GM18520 (cell line): Measurements from ENCODE around the gene MYO9A.

Experiments
- ATAC-seq: cut with Tn5 transposase; IDR thresholded peaks from one replicate; pipeline ENCODE4 v1.9.1; 2021; ENCODE audit not compliant: unreplicated experiment

Gene MYO9A

GRCh38 chr15:71791975-71792374, 326.0 kb downstream of the MYO9A start:
- ATAC-seq = no peak

GRCh38 chr15:71790081-71790480, 327.9 kb downstream of the MYO9A start:
- ATAC-seq = no peak

GRCh38 chr15:71789616-71790015, 328.3 kb downstream of the MYO9A start:
- no peak for ATAC-seq

- no peak for ATAC-seq
Observed at GRCh38 chr15:71788646-71789579, 329.0 kb downstream of the MYO9A start.

- no peak for ATAC-seq
Observed at GRCh38 chr15:71786673-71787072, 331.3 kb downstream of the MYO9A start.

GRCh38 chr15:71785996-71786395, 332.0 kb downstream of the MYO9A start:
- no peak for ATAC-seq

GRCh38 chr15:71784719-71785118, 333.2 kb downstream of the MYO9A start:
- no peak for ATAC-seq

GRCh38 chr15:71782422-71783165, 335.4 kb downstream of the MYO9A start:
- no peak for ATAC-seq

- ATAC-seq = no peak
Observed at GRCh38 chr15:71781965-71782265, 336.0 kb downstream of the MYO9A start.

GRCh38 chr15:71781179-71781964, 336.6 kb downstream of the MYO9A start:
- no peak for ATAC-seq

- no peak for ATAC-seq
Observed at GRCh38 chr15:71780115-71780976, 337.6 kb downstream of the MYO9A start.

- no peak for ATAC-seq
Observed at GRCh38 chr15:71779073-71779797, 338.7 kb downstream of the MYO9A start.

- ATAC-seq = no peak
Observed at GRCh38 chr15:71777216-71777943, 340.6 kb downstream of the MYO9A start.

- no peak for ATAC-seq
Observed at GRCh38 chr15:71776304-71776703, 341.6 kb downstream of the MYO9A start.

GRCh38 chr15:71775856-71776255, 342.1 kb downstream of the MYO9A start:
- ATAC-seq = no peak

GRCh38 chr15:71773206-71773859, 344.6 kb downstream of the MYO9A start:
- no peak for ATAC-seq
